SK-N-SH (cell line): ENCODE results near the gene SH2B3. TPM values are rescaled to one million over a fixed set of nuclear protein-coding genes. Genes with fewer than 3 reads are reported as not detected.

Experiments used
- CTCF ChIA-PET: fragments of 300-600, 350-600 bp; formaldehyde crosslinking; extraction: SDS; loops from one replicate; lab custom pipeline; 2021; lab: Yijun Ruan, JAX
- POLR2A ChIA-PET: fragments of 350-600 bp; sonication (Branson Sonifier 250); formaldehyde crosslinking; extraction: SDS; loops from one replicate; lab custom pipeline; 2020; ENCODE audit warnings: antibody characterized with exemption, inconsistent platforms; lab: Yijun Ruan, JAX
- DNase-seq: peaks from one replicate; pipeline ENCODE4 v3.0.0; 2012
- H2AFZ ChIP-seq: fragments of 200-600 bp; sonication (generic); 2 replicates; pipeline ENCODE4 v1.8.1; 2016; ENCODE audit warnings: antibody characterized with exemption, mild to moderate bottlenecking, low read depth
- H3F3A ChIP-seq: fragments of 200-600 bp; sonication (generic); replicated peaks from 2 replicates; pipeline ENCODE3; 2016; ENCODE audit warnings: antibody characterized with exemption, mild to moderate bottlenecking; ENCODE audit not compliant: insufficient read depth
- H3K27ac ChIP-seq, 2 experiments: fragments of 200-500 bp in 1 of 2; fragments of 200-600 bp in 1 of 2; sonication (Bioruptor generic) in 1 of 2; sonication (generic), shearing (Covaris generic) in 1 of 2; 2 replicates each; pipeline versions ENCODE4 v1.5.1 to v1.6.1; 2014 to 2016; ENCODE audit warnings: low read depth in 2 of 2, inconsistent platforms in 1 of 2, low read length in 1 of 2, mild to moderate bottlenecking in 1 of 2, mixed read lengths in 1 of 2
- H3K27me3 ChIP-seq: fragments of 200-600 bp; sonication (generic), shearing (Covaris generic); 2 replicates; pipeline ENCODE4 v1.6.1; 2016; ENCODE audit warnings: mixed run types; ENCODE audit not compliant: insufficient read depth
- H3K36me3 ChIP-seq, 2 experiments: fragments of 200-500 bp in 1 of 2; fragments of 200-600 bp in 1 of 2; sonication (Bioruptor generic) in 1 of 2; sonication (generic) in 1 of 2; replicated peaks in 1 of 2; 2 replicates each; pipeline versions ENCODE3 to v1.5.1; 2014 to 2016; ENCODE audit warnings: low read length in 1 of 2, mild to moderate bottlenecking in 1 of 2; ENCODE audit not compliant: insufficient read depth in 2 of 2, control insufficient read depth in 1 of 2
- H3K4me1 ChIP-seq, 2 experiments: fragments of 200-500 bp in 1 of 2; fragments of 200-600 bp in 1 of 2; sonication (Bioruptor generic) in 1 of 2; sonication (generic), shearing (Covaris generic) in 1 of 2; 2 replicates each; pipeline versions ENCODE4 v1.5.1 to v1.6.1; 2014 to 2016; ENCODE audit warnings: low read depth in 1 of 2, low read length in 1 of 2, mixed run types in 1 of 2; ENCODE audit not compliant: insufficient read depth in 2 of 2, control insufficient read depth in 1 of 2
- H3K4me2 ChIP-seq: fragments of 200-600 bp; sonication (generic), shearing (Covaris generic); 2 replicates; pipeline ENCODE4 v1.6.1; 2017; ENCODE audit warnings: mixed run types
- H3K4me3 ChIP-seq, 2 experiments: fragments of 200-500 bp in 1 of 2; fragments of 200-600 bp in 1 of 2; sonication (Bioruptor generic) in 1 of 2; sonication (generic), shearing (Covaris generic) in 1 of 2; 2 replicates each; pipeline versions ENCODE4 v1.5.1 to v1.8.1; 2014 to 2016; ENCODE audit warnings: low read depth in 2 of 2, inconsistent platforms in 1 of 2, low read length in 1 of 2, mild to moderate bottlenecking in 1 of 2, mixed read lengths in 1 of 2, moderate library complexity in 1 of 2
- H3K79me2 ChIP-seq: fragments of 200-600 bp; sonication (generic); 2 replicates; pipeline ENCODE4 v1.8.1; 2017; ENCODE audit warnings: mild to moderate bottlenecking; ENCODE audit not compliant: insufficient read depth
- H3K9ac ChIP-seq: fragments of 200-600 bp; sonication (generic); 2 replicates; pipeline ENCODE4 v1.6.1; 2017; ENCODE audit warnings: mixed run types
- H3K9me2 ChIP-seq: fragments of 200-600 bp; sonication (generic); 2 replicates; pipeline ENCODE4 v1.6.1; 2017; ENCODE audit warnings: mixed run types
- H3K9me3 ChIP-seq: fragments of 200-600 bp; sonication (generic); 2 replicates; pipeline ENCODE4 v1.6.1; 2017; ENCODE audit warnings: mixed run types, mild to moderate bottlenecking, moderate library complexity
- H4K20me1 ChIP-seq: fragments of 200-600 bp; sonication (generic); 2 replicates; pipeline ENCODE4 v1.6.1; 2017; ENCODE audit warnings: mild to moderate bottlenecking, mixed run types; ENCODE audit not compliant: insufficient read depth
- CTCF ChIP-seq: fragments of 200-600 bp; sonication (generic); IDR thresholded peaks from 2 replicates; pipeline ENCODE4 v1.6.1; 2017; ENCODE audit warnings: antibody characterized with exemption, mild to moderate bottlenecking, moderate library complexity
- ELF1 ChIP-seq: IDR thresholded peaks from 2 replicates; pipeline ENCODE4 v1.4.0; 2012
- EP300 ChIP-seq, 2 experiments: IDR thresholded peaks; 2 replicates each; pipeline versions ENCODE4 v1.4.0 to v1.6.1; 2012; ENCODE audit warnings: borderline replicate concordance in 1 of 2, low read depth in 1 of 2, low read length in 1 of 2
- GABPA ChIP-seq: IDR thresholded peaks from 2 replicates; pipeline ENCODE4 v1.4.0; 2012; ENCODE audit warnings: low read depth, mild to moderate bottlenecking
- JUND ChIP-seq: IDR thresholded peaks from 2 replicates; pipeline ENCODE4 v1.4.0; 2012
- MXI1 ChIP-seq: IDR thresholded peaks from 2 replicates; pipeline ENCODE4 v1.6.1; 2012; ENCODE audit warnings: mild to moderate bottlenecking, low read depth, low read length, improper control_type of control experiment
- RAD21 ChIP-seq: IDR thresholded peaks from 2 replicates; pipeline ENCODE4 v1.6.1; 2012; ENCODE audit warnings: mild to moderate bottlenecking, low read length
- RFX5 ChIP-seq: IDR thresholded peaks from 2 replicates; pipeline ENCODE4 v1.6.1; 2012; ENCODE audit warnings: mild to moderate bottlenecking, improper control_type of control experiment, low read length
- SIN3A ChIP-seq: IDR thresholded peaks from 2 replicates; pipeline ENCODE4 v1.6.1; 2012; ENCODE audit warnings: low read depth, mild to moderate bottlenecking, low read length, moderate library complexity, borderline replicate concordance
- TCF12 ChIP-seq: IDR thresholded peaks from 2 replicates; pipeline ENCODE4 v1.4.0; 2012
- TEAD4 ChIP-seq: IDR thresholded peaks from 2 replicates; pipeline ENCODE4 v1.4.0; 2012; ENCODE audit warnings: mild to moderate bottlenecking, borderline replicate concordance; ENCODE audit not compliant: insufficient read depth
- USF1 ChIP-seq: IDR thresholded peaks from 2 replicates; pipeline ENCODE4 v1.4.0; 2012; ENCODE audit warnings: low read depth, borderline replicate concordance
- YY1 ChIP-seq: IDR thresholded peaks from 2 replicates; pipeline ENCODE4 v1.4.0; 2012; ENCODE audit warnings: low read depth, mild to moderate bottlenecking
- WGBS: methylation state at CpG from one replicate; pipeline ENCODE4 v1.1.6; 2017; ENCODE audit warnings: low lambda C conversion rate; 5-methylcytosine and 5-hydroxymethylcytosine counted together
- polyA plus RNA-seq, 3 experiments: library from polyadenylated mRNA; depleted of rRNA; stranded (reverse); fragments of >200 nt; gene quantifications; 2 replicates each; pipeline ENCODE4 v1.2.3, GENCODE V29; 2012

SH2B3 gene
- polyA plus RNA-seq, 1 of the 3 experiments (the other 2 are of a cell fraction): 15.6 TPM

GRCh38 chr12:111410431-111411184 is 4.9 kb downstream of the SH2B3 start:
- Histone ChIP-seq H3K9ac (peak overlapping the region; percentile 43; the same call in 1 of the 2 replicates), H3K4me3 (no peak overlapping the region)
- POLR2A ChIA-PET: no interaction called here

GRCh38 chr12:111411185-111411764 is 5.6 kb downstream of the SH2B3 start:
- peaks cover 28% of the 10 kb centered on the region for H4K20me1 ChIP-seq
- peaks cover 59 to 71% of the 10 kb centered on the region in 2 experiments; a peak in 3 of 4 replicates for H3K4me1 ChIP-seq
- H3K9ac ChIP-seq: peak overlapping the region; percentile 43; the same call in 1 of the 2 replicates
- H3K9me2 ChIP-seq: no peaks in the 10 kb centered on the region
- H3F3A ChIP-seq: peaks cover 51% of the 10 kb centered on the region
- peak overlapping the region; percentile 41 to 87 for H3K27ac ChIP-seq
- peaks cover 0 to 4% of the 10 kb centered on the region in 2 experiments for H3K36me3 ChIP-seq
- POLR2A ChIA-PET: no interaction called here
- TF ChIP-seq RFX5 (no peak), GABPA (no peak), JUND (no peak)
- no peak for DNase-seq
- peaks cover 100% of the 10 kb centered on the region for H3K79me2 ChIP-seq
- H2AFZ ChIP-seq: no peak overlapping the region
- 91% methylated on average over 6 of the region's 8 CpGs for WGBS
- CTCF ChIA-PET: interaction anchor here (0.5 to 19.6 kb wide), 4 partner anchors 13 to 72 kb away, joined by 3 to 618 read pairs (median 50); no protein-coding TSS in a partner anchor
- peak overlapping the region; percentile 99 for H3K4me2 ChIP-seq
- H3K27me3 ChIP-seq: no peaks in the 10 kb centered on the region
- H3K9me3 ChIP-seq: no peaks in the 10 kb centered on the region
- no peak overlapping the region for H3K4me3 ChIP-seq

More at GRCh38 chr12:111410431-111411184, 4.9 kb downstream of the SH2B3 start:
- H3K36me3 ChIP-seq: no peaks in the 10 kb centered on the region
- DNase-seq: peak; percentile 76
- H3K4me2 ChIP-seq: peak overlapping the region; percentile 99
- CTCF ChIA-PET: interaction anchor here (8.8 to 19.6 kb wide), 2 partner anchors 12 to 40 kb away, joined by 98 to 618 read pairs; no protein-coding TSS in a partner anchor
- 0 out of 2 replicates have a peak overlapping the region, but pooled peaks have one; percentile 0 for H2AFZ ChIP-seq
- H3K4me1 ChIP-seq: peaks cover 59 to 71% of the 10 kb centered on the region in 2 experiments; a peak in 3 of 4 replicates
- H3K9me3 ChIP-seq: no peaks in the 10 kb centered on the region
- 53% methylated on average over 3 of the region's 12 CpGs for WGBS
- no peaks in the 10 kb centered on the region for H3K9me2 ChIP-seq
- H3K79me2 ChIP-seq: peaks cover 98% of the 10 kb centered on the region
- H3F3A ChIP-seq: peaks cover 48% of the 10 kb centered on the region
- H3K27me3 ChIP-seq: no peaks in the 10 kb centered on the region
- H4K20me1 ChIP-seq: peaks cover 24% of the 10 kb centered on the region
- TF ChIP-seq ELF1: no peak
- no peak for TF ChIP-seq USF1
- peak; percentile 28; the same call in 1 of the 2 replicates for TF ChIP-seq MXI1
- TF ChIP-seq TEAD4: no peak
- 0 out of 2 replicates have a peak, but pooled peaks have one; percentile 22 for TF ChIP-seq YY1
- no peak for TF ChIP-seq EP300 (IDR thresholded peaks at IDR 0.05; ENCODE audit: borderline replicate concordance in 1 of 2, low read depth in 1 of 2, low read length in 1 of 2)
- TF ChIP-seq SIN3A: no peak
- no peak for TF ChIP-seq RAD21
- TF ChIP-seq GABPA: peak; percentile 43; the same call in 1 of the 2 replicates
- no peak for TF ChIP-seq CTCF
- TF ChIP-seq TCF12: no peak
- TF ChIP-seq RFX5: no peak
- H3K27ac ChIP-seq: peak overlapping the region; percentile 87 to 92
